Loucy (cell line): ENCODE data around the gene SLIT1.

Experiments used
- H2AFZ ChIP-seq: fragments of 200-600 bp; sonication (generic); 2 replicates; pipeline ENCODE4 v1.6.0; 2016; ENCODE audit warnings: antibody characterized with exemption, mild to moderate bottlenecking, low read length, moderate library complexity
- H3F3A ChIP-seq: fragments of 200-600 bp; 2 replicates; pipeline ENCODE4 v1.6.0; 2016; ENCODE audit warnings: antibody characterized with exemption, low read depth, mild to moderate bottlenecking
- H3K27me3 ChIP-seq: fragments of 200-600 bp; sonication (generic); 2 replicates; pipeline ENCODE4 v1.6.1; 2014; ENCODE audit warnings: low read length, mild to moderate bottlenecking; ENCODE audit not compliant: insufficient read depth, poor library complexity, severe bottlenecking
- H3K36me3 ChIP-seq: fragments of 200-600 bp; sonication (generic); 2 replicates; pipeline ENCODE4 v1.6.1; 2016; ENCODE audit warnings: low read length; ENCODE audit not compliant: insufficient read depth
- H3K4me1 ChIP-seq: fragments of 200-600 bp; sonication (generic); 2 replicates; pipeline ENCODE4 v1.5.1; 2014; ENCODE audit warnings: low read length, mild to moderate bottlenecking; ENCODE audit not compliant: insufficient read depth, poor library complexity, severe bottlenecking
- H3K4me2 ChIP-seq: fragments of 200-600 bp; sonication (generic); 2 replicates; pipeline ENCODE4 v1.6.0; 2014; ENCODE audit warnings: antibody characterized with exemption, low read length, low read depth, mild to moderate bottlenecking; ENCODE audit not compliant: poor library complexity, severe bottlenecking
- H3K4me3 ChIP-seq: fragments of 200-600 bp; sonication (generic); 2 replicates; pipeline ENCODE4 v1.5.1; 2014; ENCODE audit warnings: low read length, mild to moderate bottlenecking, mixed read lengths; ENCODE audit not compliant: poor library complexity, severe bottlenecking
- H3K79me2 ChIP-seq: fragments of 200-600 bp; sonication (generic); 2 replicates; pipeline ENCODE4 v1.6.1; 2014; ENCODE audit warnings: low read length; ENCODE audit not compliant: insufficient read depth
- H3K9ac ChIP-seq: fragments of 200-600 bp; sonication (generic); 2 replicates; pipeline ENCODE4 v1.6.0; 2014; ENCODE audit warnings: mild to moderate bottlenecking, low read depth, low read length, moderate library complexity; ENCODE audit not compliant: poor library complexity, severe bottlenecking
- H3K9me2 ChIP-seq: fragments of 200-600 bp; sonication (generic); replicated peaks from 2 replicates; pipeline ENCODE4 v1.6.1; 2016; ENCODE audit warnings: low read depth, low read length, mixed read lengths
- H3K9me3 ChIP-seq: fragments of 200-600 bp; sonication (generic); 2 replicates; pipeline ENCODE4 v1.6.1; 2014; ENCODE audit warnings: mild to moderate bottlenecking, antibody characterized with exemption, low read length, low read depth; ENCODE audit not compliant: insufficient read depth
- H4K20me1 ChIP-seq: fragments of 200-600 bp; sonication (generic); 2 replicates; pipeline ENCODE4 v1.6.0; 2014; ENCODE audit warnings: antibody characterized with exemption, low read length, mild to moderate bottlenecking; ENCODE audit not compliant: insufficient read depth, poor library complexity, severe bottlenecking
- CTCF ChIP-seq: fragments of 200-600 bp; sonication (generic); conservative IDR thresholded peaks from 2 replicates; pipeline ENCODE4 v1.5.1; 2014; ENCODE audit warnings: mild to moderate bottlenecking, antibody characterized with exemption, low read length
- EZH2phosphoT487 ChIP-seq: fragments of 200-600 bp; IDR thresholded peaks from 2 replicates; pipeline ENCODE4 v1.6.1; 2018; ENCODE audit warnings: antibody characterized with exemption, mild to moderate bottlenecking, moderate library complexity, borderline replicate concordance

Gene SLIT1

GRCh38 chr10:97200616-97201015 is 14.9 kb upstream of the SLIT1 start:
- Histone ChIP-seq H2AFZ (no peak overlapping the region), H3K9me3 (no peaks in the 10 kb centered on the region)

DNA sequence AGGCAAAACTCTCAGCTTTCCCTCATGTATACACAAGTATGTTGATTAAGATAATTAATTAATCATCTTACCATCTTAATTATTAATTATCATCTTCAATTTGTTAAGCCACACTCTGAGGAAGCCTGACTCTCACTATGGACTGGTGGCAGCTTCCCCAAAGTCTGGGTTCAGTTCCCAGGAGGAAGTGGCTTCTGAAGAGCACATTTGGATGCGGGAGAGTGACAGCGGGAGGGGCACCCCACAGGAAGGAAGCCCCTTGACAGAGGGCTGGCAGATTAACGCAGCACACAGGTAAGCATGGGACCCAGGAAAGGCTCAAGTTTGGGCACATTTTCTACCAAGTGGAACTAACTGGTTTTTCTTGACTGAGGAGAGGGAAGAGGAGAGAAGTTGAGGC is 13.4 kb upstream of the SLIT1 start:
- no peak overlapping the region for H2AFZ ChIP-seq
- H3K79me2 ChIP-seq, result no peaks in the 10 kb centered on the region

More at GRCh38 chr10:97200616-97201015, 14.9 kb upstream of the SLIT1 start:
- Histone ChIP-seq H4K20me1 (no peaks in the 10 kb centered on the region), H3K4me2 (peak overlapping the region; percentile 33), H3K4me3 (peak overlapping the region; percentile 31), H3K4me1 (peaks cover 30% of the 10 kb centered on the region), H3K27me3 (no peaks in the 10 kb centered on the region), H3K9me2 (no peaks in the 10 kb centered on the region), H3K9ac (peak overlapping the region; percentile 7), H3K79me2 (no peaks in the 10 kb centered on the region), H3F3A (no peaks in the 10 kb centered on the region), H3K36me3 (no peaks in the 10 kb centered on the region)
- TF ChIP-seq EZH2phosphoT487 (no peak), CTCF (no peak)

DNA sequence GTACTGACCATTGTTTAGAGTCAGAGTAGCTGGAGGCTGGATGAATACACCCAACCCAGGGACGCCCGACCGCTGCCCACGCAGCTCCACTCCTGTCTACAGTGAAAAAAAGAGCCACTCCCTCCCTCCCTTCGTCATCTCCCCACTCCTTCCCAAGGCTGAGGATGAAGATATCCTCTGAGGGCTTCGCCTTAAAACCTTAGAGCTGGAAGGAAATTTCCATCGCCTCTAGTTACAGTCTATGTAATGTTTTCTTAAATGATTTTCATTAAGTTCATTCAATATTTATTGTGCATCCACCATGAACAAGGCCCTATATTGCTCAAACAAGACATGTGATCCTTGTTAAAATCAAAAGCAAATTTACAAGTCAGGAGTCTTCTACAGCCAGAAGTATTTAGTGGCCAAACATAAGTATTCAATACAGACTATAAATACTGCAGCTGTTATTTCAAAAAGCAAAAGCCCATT is 11.3 kb upstream of the SLIT1 start:
- Histone ChIP-seq H3K36me3 (no peaks in the 10 kb centered on the region), H3K79me2 (no peaks in the 10 kb centered on the region), H3K9me3 (no peaks in the 10 kb centered on the region), H4K20me1 (no peaks in the 10 kb centered on the region), H2AFZ (no peak overlapping the region), H3K4me2 (peak overlapping the region; percentile 78), H3K9ac (no peak overlapping the region), H3K27me3 (no peaks in the 10 kb centered on the region), H3K4me1 (peaks cover 30% of the 10 kb centered on the region), H3K9me2 (no peaks in the 10 kb centered on the region), H3K4me3 (no peak overlapping the region), H3F3A (no peaks in the 10 kb centered on the region)
- TF ChIP-seq CTCF (no peak), EZH2phosphoT487 (no peak)

More for the DNA sequence above, 13.4 kb upstream of the SLIT1 start:
- Histone ChIP-seq H3K36me3 (no peaks in the 10 kb centered on the region), H3K4me1 (peaks cover 30% of the 10 kb centered on the region), H3K9me2 (no peaks in the 10 kb centered on the region), H3K4me2 (no peak overlapping the region), H3F3A (no peaks in the 10 kb centered on the region), H3K9me3 (no peaks in the 10 kb centered on the region), H4K20me1 (no peaks in the 10 kb centered on the region), H3K27me3 (no peaks in the 10 kb centered on the region), H3K9ac (no peak overlapping the region), H3K4me3 (no peak overlapping the region)
- TF ChIP-seq CTCF (no peak), EZH2phosphoT487 (no peak)
